H1 (cell line): ENCODE data around the gene KLHL18.

ENCODE experiments used
- BACH1 ChIP-seq: IDR thresholded peaks from 2 replicates; pipeline ENCODE4 v1.6.1; 2012; ENCODE audit warnings: low read length, improper control_type of control experiment
- EZH2 ChIP-seq: fragments of 200-600 bp; sonication (generic); IDR thresholded peaks from 2 replicates; pipeline ENCODE4 v1.7.1; 2012; ENCODE audit warnings: low read depth, mild to moderate bottlenecking, moderate library complexity, low read length, inconsistent platforms; ENCODE audit not compliant: severe bottlenecking
- HDAC6 ChIP-seq: IDR thresholded peaks from one replicate; pipeline ENCODE4 v1.7.1; 2012; ENCODE audit warnings: low read depth, mild to moderate bottlenecking, inconsistent platforms, low read length, moderate library complexity
- JUN ChIP-seq: IDR thresholded peaks from 2 replicates; pipeline ENCODE4 v1.6.1; 2011; ENCODE audit warnings: low read depth, mild to moderate bottlenecking, improper control_type of control experiment, low read length
- KDM1A ChIP-seq: fragments of 200-600, 300-600 bp; sonication (generic); IDR thresholded peaks from 2 replicates; pipeline ENCODE4 v1.7.1; 2016; ENCODE audit warnings: mild to moderate bottlenecking, low read length, borderline replicate concordance
- POLR2A ChIP-seq, 2 experiments: IDR thresholded peaks; 1 replicate in 1 of 2; 2 replicates in 1 of 2; pipeline ENCODE4 v1.6.1; 2011; ENCODE audit warnings: low read depth in 2 of 2, low read length in 2 of 2, mild to moderate bottlenecking in 2 of 2; ENCODE audit errors: control extremely low read depth in 1 of 2
- SIN3A ChIP-seq, 2 experiments: IDR thresholded peaks in 1 of 2; conservative IDR thresholded peaks in 1 of 2; 2 replicates each; pipeline ENCODE4 v1.6.1; 2011 to 2012; ENCODE audit warnings: low read length in 2 of 2, improper control_type of control experiment in 1 of 2, low read depth in 1 of 2, mild to moderate bottlenecking in 1 of 2
- TF ChIP-seq, protein P1 (sequence below), 3 experiments: IDR thresholded peaks; 1 replicate in 2 of 3; 2 replicates in 1 of 3; pipeline versions ENCODE4 v1.5.1 to v1.6.1; 2011; ENCODE audit warnings: low read length in 3 of 3, mild to moderate bottlenecking in 3 of 3, inconsistent platforms in 2 of 3, low read depth in 1 of 3, moderate library complexity in 1 of 3; ENCODE audit not compliant: insufficient read depth in 1 of 3; ENCODE audit errors: control extremely low read depth in 1 of 3

DNA sequence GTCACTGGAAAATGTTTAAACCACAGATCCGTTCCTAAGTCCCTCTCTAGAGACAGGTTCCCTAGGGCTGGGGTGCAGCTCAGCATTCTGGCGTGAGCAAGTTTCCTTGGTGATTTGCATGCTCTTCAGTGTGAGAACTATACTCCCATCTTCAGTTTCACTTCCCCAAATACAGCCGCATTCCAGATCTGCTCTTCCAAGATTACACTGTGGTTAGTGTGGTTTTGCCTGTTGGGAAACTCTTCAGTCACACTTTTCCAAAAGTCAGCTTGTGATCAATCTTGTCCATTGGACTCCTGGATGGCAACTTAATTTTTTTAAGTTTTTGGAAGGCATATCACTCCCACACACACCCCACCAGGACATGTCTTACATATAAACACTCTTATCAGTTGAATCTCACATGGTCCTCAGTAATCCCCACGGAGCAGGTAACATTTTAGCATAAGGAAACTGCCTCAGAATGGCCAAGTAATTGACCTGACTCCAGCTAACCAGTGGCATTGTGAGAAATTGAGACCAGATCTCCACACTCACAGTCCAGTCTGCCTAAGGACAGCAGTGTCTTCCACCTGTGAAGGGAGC is 64.6 kb downstream of the KLHL18 start:
- TF ChIP-seq, protein P1, sequence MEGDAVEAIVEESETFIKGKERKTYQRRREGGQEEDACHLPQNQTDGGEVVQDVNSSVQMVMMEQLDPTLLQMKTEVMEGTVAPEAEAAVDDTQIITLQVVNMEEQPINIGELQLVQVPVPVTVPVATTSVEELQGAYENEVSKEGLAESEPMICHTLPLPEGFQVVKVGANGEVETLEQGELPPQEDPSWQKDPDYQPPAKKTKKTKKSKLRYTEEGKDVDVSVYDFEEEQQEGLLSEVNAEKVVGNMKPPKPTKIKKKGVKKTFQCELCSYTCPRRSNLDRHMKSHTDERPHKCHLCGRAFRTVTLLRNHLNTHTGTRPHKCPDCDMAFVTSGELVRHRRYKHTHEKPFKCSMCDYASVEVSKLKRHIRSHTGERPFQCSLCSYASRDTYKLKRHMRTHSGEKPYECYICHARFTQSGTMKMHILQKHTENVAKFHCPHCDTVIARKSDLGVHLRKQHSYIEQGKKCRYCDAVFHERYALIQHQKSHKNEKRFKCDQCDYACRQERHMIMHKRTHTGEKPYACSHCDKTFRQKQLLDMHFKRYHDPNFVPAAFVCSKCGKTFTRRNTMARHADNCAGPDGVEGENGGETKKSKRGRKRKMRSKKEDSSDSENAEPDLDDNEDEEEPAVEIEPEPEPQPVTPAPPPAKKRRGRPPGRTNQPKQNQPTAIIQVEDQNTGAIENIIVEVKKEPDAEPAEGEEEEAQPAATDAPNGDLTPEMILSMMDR (IDR thresholded peaks at IDR 0.05; ENCODE audit: control extremely low read depth in 1 of 3, insufficient read depth in 1 of 3, low read depth in 1 of 3, low read length in 3 of 3), result no peak
- TF ChIP-seq KDM1A, result no peak
- TF ChIP-seq HDAC6, result no peak
- TF ChIP-seq JUN, result no peak
- no peak for TF ChIP-seq BACH1
- TF ChIP-seq POLR2A (IDR thresholded peaks at IDR 0.05; ENCODE audit: control extremely low read depth in 1 of 2, low read depth in 2 of 2, low read length in 2 of 2), result no peak
- TF ChIP-seq SIN3A (conservative IDR thresholded peaks at IDR 0.05 in 1 of 2, IDR thresholded peaks at IDR 0.05 in 1 of 2; ENCODE audit: low read depth in 1 of 2, low read length in 2 of 2), result no peak
- no peak for TF ChIP-seq EZH2
